ENCODE data around the gene SP5.
"Not testable (repeated sequence)": the region's sequence is repeated elsewhere in the genome, so short reads cannot be mapped to it uniquely, and the experiment has no call there.

Gene SP5

GRCh38 chr2:170715062-170715931 is at the start of gene SP5:
TSS of gene SP5 (plus strand) at chr2:170715337. CDS start at chr2:170715513, 176 bp downstream.
- Mint-ChIP-seq H3K9me3 (peaks cover 1% of the 10 kb centered on the region), H3K27me3 (peaks cover 23% of the 10 kb centered on the region), H3K27ac (no peak within 1 kb of the TSS), H3K4me3 (peak within 1 kb of the TSS; percentile 74), H3K4me1 (peaks cover 9% of the 10 kb centered on the region), H3K36me3 (peaks cover 1% of the 10 kb centered on the region)
- ATAC-seq (ENCODE audit: low read depth) = no peak
- peak in 1 of 2 donors; percentile 13 for DNase-seq (ENCODE audit: low spot score in 2 of 2)

- Mint-ChIP-seq H3K27ac (no peak overlapping the region), H3K9me3 (peaks cover 2% of the 10 kb centered on the region), H3K4me1 (no peaks in the 10 kb centered on the region), H3K4me3 (no peak overlapping the region), H3K27me3 (peaks cover 4% of the 10 kb centered on the region), H3K36me3 (no peaks in the 10 kb centered on the region)
- DNase-seq (ENCODE audit: low spot score in 2 of 2) = no peak
- no peak for ATAC-seq (ENCODE audit: low read depth)
Observed at GRCh38 chr2:170665743-170666142, 49.4 kb upstream of the SP5 start.

- Mint-ChIP-seq H3K4me1 (no peaks in the 10 kb centered on the region), H3K4me3 (no peak overlapping the region), H3K9me3 (peaks cover 2% of the 10 kb centered on the region), H3K36me3 (no peaks in the 10 kb centered on the region), H3K27me3 (peaks cover 5% of the 10 kb centered on the region), H3K27ac (no peak overlapping the region)
- ATAC-seq (ENCODE audit: low read depth) (no peak), DNase-seq (ENCODE audit: low spot score in 2 of 2) (no peak)
Observed at GRCh38 chr2:170669909-170670308, 45.2 kb upstream of the SP5 start.

DNA sequence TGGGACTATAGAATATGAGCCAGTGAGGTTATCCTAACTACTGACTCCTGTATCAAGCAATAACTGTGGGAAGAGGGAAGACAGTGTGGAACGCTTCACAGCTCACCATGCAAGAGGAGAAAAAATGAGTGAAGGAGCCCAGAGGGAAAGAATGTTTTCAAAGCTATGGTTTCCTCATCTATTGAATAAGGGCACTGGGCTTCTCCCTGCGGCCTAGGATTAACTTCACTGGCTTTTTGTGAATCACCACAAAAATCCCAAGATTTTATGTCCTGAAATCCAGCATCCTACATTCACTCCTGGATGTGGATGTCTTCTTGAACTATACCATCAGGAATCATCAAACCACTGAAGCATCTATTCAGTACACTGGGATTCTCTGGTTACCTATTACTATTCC is 44.5 kb upstream of the SP5 start:
- no peaks in the 10 kb centered on the region for H3K36me3 Mint-ChIP-seq
- no peak overlapping the region for H3K4me3 Mint-ChIP-seq
- H3K27ac Mint-ChIP-seq = no peak overlapping the region
- no peaks in the 10 kb centered on the region for H3K4me1 Mint-ChIP-seq
- no peak for DNase-seq (ENCODE audit: low spot score in 2 of 2)
- no peaks in the 10 kb centered on the region for H3K9me3 Mint-ChIP-seq
- ATAC-seq (ENCODE audit: low read depth) = no peak
- H3K27me3 Mint-ChIP-seq = peaks cover 2% of the 10 kb centered on the region

GRCh38 chr2:170671079-170671478 is 44.1 kb upstream of the SP5 start:
- no peak for ATAC-seq (ENCODE audit: low read depth)
- Mint-ChIP-seq H3K4me3 (no peak overlapping the region), H3K27me3 (peaks cover 2% of the 10 kb centered on the region), H3K27ac (no peak overlapping the region), H3K9me3 (no peaks in the 10 kb centered on the region), H3K4me1 (no peaks in the 10 kb centered on the region), H3K36me3 (no peaks in the 10 kb centered on the region)
- DNase-seq (ENCODE audit: low spot score in 2 of 2) = no peak

DNA sequence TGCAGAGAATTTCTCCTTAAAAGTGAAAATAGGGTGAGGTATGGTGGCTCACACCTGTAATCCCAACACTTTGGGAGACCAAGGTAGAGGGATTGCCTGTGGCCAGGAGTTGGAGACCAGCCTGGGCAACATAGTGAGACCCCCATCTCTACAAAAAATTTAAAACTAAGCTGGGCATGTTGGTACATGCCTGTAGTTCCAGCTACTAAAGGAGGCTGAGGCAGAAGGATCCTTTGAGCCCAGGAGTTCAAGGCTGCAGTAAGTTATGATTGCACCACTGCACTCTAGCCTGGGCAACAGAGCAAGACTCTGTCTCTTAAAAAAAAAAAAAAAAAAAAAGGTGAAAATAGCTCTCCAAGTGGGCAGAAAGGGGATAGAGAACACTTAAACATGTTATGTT is 40.9 kb upstream of the SP5 start:
- DNase-seq (ENCODE audit: low spot score in 2 of 2); H3K4me1 Mint-ChIP-seq; H3K9me3 Mint-ChIP-seq; H3K4me3 Mint-ChIP-seq; ATAC-seq (ENCODE audit: low read depth); H3K36me3 Mint-ChIP-seq; H3K27me3 Mint-ChIP-seq; H3K27ac Mint-ChIP-seq: not testable (repeated sequence)

DNA sequence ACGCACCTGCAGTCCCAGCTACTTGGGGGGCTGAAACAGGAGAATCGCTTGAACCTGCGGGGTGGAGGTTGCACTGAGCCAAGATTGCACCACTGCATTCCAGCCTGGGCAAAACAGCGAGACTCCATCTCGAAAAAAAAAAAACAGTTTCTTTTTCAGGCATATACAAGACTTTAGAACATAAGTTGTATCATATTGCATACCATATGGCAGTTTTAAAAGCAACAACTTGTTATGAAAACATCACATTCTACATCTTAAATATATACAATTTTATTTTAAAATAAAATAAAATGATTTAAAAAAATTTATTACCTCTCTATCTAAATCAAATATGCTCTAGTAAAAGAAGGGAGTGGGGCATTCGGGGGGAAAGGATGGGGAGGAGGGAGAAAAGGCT is 39.4 kb upstream of the SP5 start:
- Mint-ChIP-seq H3K4me1 (no peaks in the 10 kb centered on the region), H3K36me3 (no peaks in the 10 kb centered on the region), H3K27me3 (peaks cover 6% of the 10 kb centered on the region), H3K4me3 (no peak overlapping the region), H3K27ac (no peak overlapping the region), H3K9me3 (no peaks in the 10 kb centered on the region)
- DNase-seq (ENCODE audit: low spot score in 2 of 2) (no peak), ATAC-seq (ENCODE audit: low read depth) (no peak)

- Mint-ChIP-seq H3K36me3 (no peaks in the 10 kb centered on the region), H3K27me3 (peaks cover 7% of the 10 kb centered on the region), H3K4me1 (no peaks in the 10 kb centered on the region), H3K27ac (no peak overlapping the region), H3K4me3 (no peak overlapping the region), H3K9me3 (no peaks in the 10 kb centered on the region)
- DNase-seq (ENCODE audit: low spot score in 2 of 2) (no peak), ATAC-seq (ENCODE audit: low read depth) (no peak)
Observed at GRCh38 chr2:170679607-170680079, 35.5 kb upstream of the SP5 start.

DNA sequence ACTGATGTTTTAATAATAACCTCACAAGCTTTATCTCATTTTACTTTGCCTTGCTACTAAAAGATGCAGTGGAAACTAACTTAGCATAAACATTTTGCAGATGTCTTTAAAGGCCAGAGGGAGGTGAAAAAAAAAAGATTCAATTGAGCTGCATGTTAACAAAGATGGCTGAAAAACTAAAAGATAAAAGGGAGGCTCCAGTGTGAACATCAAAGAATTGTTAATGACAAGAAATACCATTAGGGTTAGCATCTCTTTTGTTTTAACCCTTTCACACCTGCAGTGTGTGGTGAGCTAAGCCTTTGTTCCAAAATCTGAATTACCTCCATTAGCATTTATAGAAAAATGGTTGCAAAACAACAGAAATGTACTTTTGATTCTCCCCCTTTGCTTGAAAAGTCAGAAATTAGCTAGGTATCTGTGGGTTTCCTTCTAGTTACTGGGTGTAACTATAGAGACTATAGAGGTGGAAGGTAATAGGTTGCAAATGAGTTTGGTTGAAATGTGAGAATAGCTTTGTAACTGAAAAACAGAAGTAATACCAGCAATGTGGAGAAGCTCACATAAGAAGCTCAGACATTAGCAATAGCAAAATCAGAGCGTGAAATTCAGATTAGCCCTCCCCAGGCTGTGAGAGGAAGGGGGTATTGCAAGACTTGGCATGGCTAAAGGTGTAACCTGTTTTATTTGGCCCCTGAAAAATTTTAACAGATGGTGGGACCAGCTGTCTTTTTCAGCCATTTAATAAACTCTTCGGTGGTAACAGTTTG is 34.8 kb upstream of the SP5 start:
- no peak overlapping the region for H3K27ac Mint-ChIP-seq
- no peaks in the 10 kb centered on the region for H3K9me3 Mint-ChIP-seq
- peaks cover 7% of the 10 kb centered on the region for H3K27me3 Mint-ChIP-seq
- ATAC-seq (ENCODE audit: low read depth) (no peak), DNase-seq (ENCODE audit: low spot score in 2 of 2) (no peak)
- no peaks in the 10 kb centered on the region for H3K36me3 Mint-ChIP-seq
- H3K4me3 Mint-ChIP-seq = no peak overlapping the region
- H3K4me1 Mint-ChIP-seq = no peaks in the 10 kb centered on the region

GRCh38 chr2:170681311-170681710 is 33.8 kb upstream of the SP5 start:
- ATAC-seq (ENCODE audit: low read depth) = no peak
- H3K36me3 Mint-ChIP-seq = no peaks in the 10 kb centered on the region
- no peak overlapping the region for H3K4me3 Mint-ChIP-seq

DNA sequence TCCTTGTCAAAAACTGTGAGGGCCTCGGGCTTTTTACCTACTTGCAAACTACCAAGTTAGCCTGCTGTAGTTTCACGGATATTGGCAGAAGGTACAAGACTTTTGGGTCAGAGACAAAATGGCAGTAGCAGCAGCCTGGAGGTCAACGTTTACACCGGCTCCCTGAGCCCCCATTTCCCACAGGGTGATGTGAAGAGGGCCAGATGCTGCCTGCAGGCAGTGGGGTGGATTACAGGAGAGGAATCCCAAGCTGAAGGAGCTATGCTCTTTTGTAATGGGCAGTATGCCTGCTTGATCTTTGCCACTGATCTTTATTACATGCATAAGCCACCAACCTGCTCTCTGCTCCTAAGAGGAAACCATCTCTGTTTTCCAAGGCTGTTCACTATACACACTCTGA is 29.5 kb upstream of the SP5 start:
- DNase-seq (ENCODE audit: low spot score in 2 of 2) (no peak), ATAC-seq (ENCODE audit: low read depth) (no peak)
- Mint-ChIP-seq H3K4me3 (no peak overlapping the region), H3K9me3 (no peaks in the 10 kb centered on the region), H3K27me3 (peaks cover 5% of the 10 kb centered on the region), H3K36me3 (no peaks in the 10 kb centered on the region), H3K27ac (no peak overlapping the region), H3K4me1 (no peaks in the 10 kb centered on the region)

More at GRCh38 chr2:170681311-170681710, 33.8 kb upstream of the SP5 start:
- H3K27ac Mint-ChIP-seq = no peak overlapping the region
- peaks cover 8% of the 10 kb centered on the region for H3K27me3 Mint-ChIP-seq
- H3K9me3 Mint-ChIP-seq = no peaks in the 10 kb centered on the region
- no peak for DNase-seq (ENCODE audit: low spot score in 2 of 2)
- H3K4me1 Mint-ChIP-seq = no peaks in the 10 kb centered on the region

GRCh38 chr2:170689481-170689880 is 25.7 kb upstream of the SP5 start:
- no peak overlapping the region for H3K27ac Mint-ChIP-seq
- no peak for DNase-seq (ENCODE audit: low spot score in 2 of 2)
- H3K36me3 Mint-ChIP-seq = no peaks in the 10 kb centered on the region
- H3K27me3 Mint-ChIP-seq = peaks cover 6% of the 10 kb centered on the region
- no peaks in the 10 kb centered on the region for H3K9me3 Mint-ChIP-seq
- no peak overlapping the region for H3K4me3 Mint-ChIP-seq
- no peak for ATAC-seq (ENCODE audit: low read depth)
- no peaks in the 10 kb centered on the region for H3K4me1 Mint-ChIP-seq

- no peaks in the 10 kb centered on the region for H3K36me3 Mint-ChIP-seq
- H3K27me3 Mint-ChIP-seq = peaks cover 6% of the 10 kb centered on the region
Observed at GRCh38 chr2:170690640-170691039, 24.5 kb upstream of the SP5 start.

GRCh38 chr2:170694316-170694715 is 20.8 kb upstream of the SP5 start:
- no peaks in the 10 kb centered on the region for H3K4me1 Mint-ChIP-seq
- H3K27ac Mint-ChIP-seq = no peak overlapping the region
- ATAC-seq (ENCODE audit: low read depth) (no peak), DNase-seq (ENCODE audit: low spot score in 2 of 2) (no peak)
- no peaks in the 10 kb centered on the region for H3K36me3 Mint-ChIP-seq
- no peaks in the 10 kb centered on the region for H3K9me3 Mint-ChIP-seq
- H3K4me3 Mint-ChIP-seq = no peak overlapping the region
- peaks cover 9% of the 10 kb centered on the region for H3K27me3 Mint-ChIP-seq

More at GRCh38 chr2:170690640-170691039, 24.5 kb upstream of the SP5 start:
- H3K4me3 Mint-ChIP-seq = no peak overlapping the region
- no peak for DNase-seq (ENCODE audit: low spot score in 2 of 2)
- no peaks in the 10 kb centered on the region for H3K9me3 Mint-ChIP-seq
- H3K4me1 Mint-ChIP-seq = no peaks in the 10 kb centered on the region
- ATAC-seq (ENCODE audit: low read depth) = no peak
- no peak overlapping the region for H3K27ac Mint-ChIP-seq

Measured in memory B cell (primary cell).